ENCODE results near the gene MLXIPL.
"Not testable (repeated sequence)": the region's sequence is repeated elsewhere in the genome, so short reads cannot be mapped to it uniquely, and the experiment has no call there.

MLXIPL gene

GRCh38 chr7:73625276-73625675 is 954 bp upstream of the MLXIPL start:
- H3K27me3 Mint-ChIP-seq: peaks cover 22% of the 10 kb centered on the region
- H3K4me1 Mint-ChIP-seq (ENCODE audit: low read depth): peaks cover 7% of the 10 kb centered on the region
- no peaks in the 10 kb centered on the region for H3K36me3 Mint-ChIP-seq
- H3K4me3 Mint-ChIP-seq: no peak overlapping the region
- H3K27ac Mint-ChIP-seq: no peak overlapping the region
- H3K9me3 Mint-ChIP-seq (ENCODE audit: low read depth): no peaks in the 10 kb centered on the region

GRCh38 chr7:73624669-73625001 is 313 bp upstream of the MLXIPL start:
- Mint-ChIP-seq H3K4me3 (no peak overlapping the region), H3K27ac (no peak overlapping the region), H3K9me3 (ENCODE audit: low read depth) (no peaks in the 10 kb centered on the region), H3K36me3 (no peaks in the 10 kb centered on the region), H3K4me1 (ENCODE audit: low read depth) (peaks cover 7% of the 10 kb centered on the region), H3K27me3 (peaks cover 22% of the 10 kb centered on the region)

- Mint-ChIP-seq H3K36me3 (no peaks in the 10 kb centered on the region), H3K9me3 (ENCODE audit: low read depth) (no peaks in the 10 kb centered on the region), H3K27me3 (peaks cover 16% of the 10 kb centered on the region), H3K27ac (no peak overlapping the region), H3K4me1 (ENCODE audit: low read depth) (peaks cover 7% of the 10 kb centered on the region), H3K4me3 (peak overlapping the region; percentile 62)
Measured at GRCh38 chr7:73622909-73623797, 1.2 kb downstream of the MLXIPL start.

GRCh38 chr7:73622527-73622908 is 1.8 kb downstream of the MLXIPL start:
- Mint-ChIP-seq H3K36me3 (no peaks in the 10 kb centered on the region), H3K4me1 (ENCODE audit: low read depth) (peaks cover 7% of the 10 kb centered on the region), H3K9me3 (ENCODE audit: low read depth) (no peaks in the 10 kb centered on the region), H3K27ac (no peak overlapping the region), H3K27me3 (peaks cover 11% of the 10 kb centered on the region), H3K4me3 (peak overlapping the region; percentile 7)

GRCh38 chr7:73621168-73622063 is 2.9 kb downstream of the MLXIPL start:
- H3K27me3 Mint-ChIP-seq: peaks cover 7% of the 10 kb centered on the region

GRCh38 chr7:73619394-73619793 is 4.9 kb downstream of the MLXIPL start:
- not testable (repeated sequence) for H3K4me3 Mint-ChIP-seq; H3K27ac Mint-ChIP-seq; H3K36me3 Mint-ChIP-seq; H3K9me3 Mint-ChIP-seq (ENCODE audit: low read depth); H3K4me1 Mint-ChIP-seq (ENCODE audit: low read depth); H3K27me3 Mint-ChIP-seq

More at GRCh38 chr7:73621168-73622063, 2.9 kb downstream of the MLXIPL start:
- no peak overlapping the region for H3K27ac Mint-ChIP-seq
- H3K9me3 Mint-ChIP-seq (ENCODE audit: low read depth): no peaks in the 10 kb centered on the region
- H3K4me1 Mint-ChIP-seq (ENCODE audit: low read depth): peaks cover 7% of the 10 kb centered on the region
- no peaks in the 10 kb centered on the region for H3K36me3 Mint-ChIP-seq
- H3K4me3 Mint-ChIP-seq: no peak overlapping the region

GRCh38 chr7:73618538-73618937 is 5.8 kb downstream of the MLXIPL start:
- Mint-ChIP-seq H3K27ac (no peak overlapping the region), H3K9me3 (ENCODE audit: low read depth) (no peaks in the 10 kb centered on the region), H3K27me3 (peaks cover 4% of the 10 kb centered on the region), H3K4me3 (no peak overlapping the region), H3K36me3 (no peaks in the 10 kb centered on the region), H3K4me1 (ENCODE audit: low read depth) (peaks cover 2% of the 10 kb centered on the region)

- not testable (repeated sequence) for H3K4me3 Mint-ChIP-seq; H3K36me3 Mint-ChIP-seq; H3K27me3 Mint-ChIP-seq; H3K9me3 Mint-ChIP-seq (ENCODE audit: low read depth); H3K27ac Mint-ChIP-seq; H3K4me1 Mint-ChIP-seq (ENCODE audit: low read depth)
Measured at GRCh38 chr7:73617520-73617919, 6.8 kb downstream of the MLXIPL start.

- H3K27me3 Mint-ChIP-seq: peaks cover 9% of the 10 kb centered on the region
- H3K4me1 Mint-ChIP-seq (ENCODE audit: low read depth): no peaks in the 10 kb centered on the region
- no peak overlapping the region for H3K27ac Mint-ChIP-seq
Measured at GRCh38 chr7:73615886-73616285, 8.4 kb downstream of the MLXIPL start.

GRCh38 chr7:73614937-73615336 is 9.4 kb downstream of the MLXIPL start:
- H3K27me3 Mint-ChIP-seq: peaks cover 12% of the 10 kb centered on the region
- not testable (repeated sequence) for H3K27ac Mint-ChIP-seq; H3K9me3 Mint-ChIP-seq (ENCODE audit: low read depth); H3K4me3 Mint-ChIP-seq; H3K36me3 Mint-ChIP-seq; H3K4me1 Mint-ChIP-seq (ENCODE audit: low read depth)

More at GRCh38 chr7:73615886-73616285, 8.4 kb downstream of the MLXIPL start:
- H3K36me3 Mint-ChIP-seq: no peaks in the 10 kb centered on the region
- no peak overlapping the region for H3K4me3 Mint-ChIP-seq
- H3K9me3 Mint-ChIP-seq (ENCODE audit: low read depth): no peaks in the 10 kb centered on the region

GRCh38 chr7:73613954-73614735 is 10.2 kb downstream of the MLXIPL start:
- Mint-ChIP-seq H3K36me3 (no peaks in the 10 kb centered on the region), H3K4me1 (ENCODE audit: low read depth) (no peaks in the 10 kb centered on the region), H3K27ac (no peak overlapping the region), H3K27me3 (peaks cover 12% of the 10 kb centered on the region), H3K4me3 (no peak overlapping the region), H3K9me3 (ENCODE audit: low read depth) (no peaks in the 10 kb centered on the region)

GRCh38 chr7:73612598-73613269 is 11.6 kb downstream of the MLXIPL start:
- Mint-ChIP-seq H3K27me3 (peaks cover 12% of the 10 kb centered on the region), H3K4me3 (no peak overlapping the region), H3K36me3 (no peaks in the 10 kb centered on the region), H3K27ac (no peak overlapping the region), H3K9me3 (ENCODE audit: low read depth) (no peaks in the 10 kb centered on the region), H3K4me1 (ENCODE audit: low read depth) (no peaks in the 10 kb centered on the region)

GRCh38 chr7:73611017-73611555 is 13.2 kb downstream of the MLXIPL start:
- peaks cover 14% of the 10 kb centered on the region for H3K27me3 Mint-ChIP-seq
- no peaks in the 10 kb centered on the region for H3K36me3 Mint-ChIP-seq
- no peak overlapping the region for H3K27ac Mint-ChIP-seq
- no peaks in the 10 kb centered on the region for H3K9me3 Mint-ChIP-seq (ENCODE audit: low read depth)
- no peak overlapping the region for H3K4me3 Mint-ChIP-seq
- H3K4me1 Mint-ChIP-seq (ENCODE audit: low read depth): no peaks in the 10 kb centered on the region

- Mint-ChIP-seq H3K9me3 (ENCODE audit: low read depth) (no peaks in the 10 kb centered on the region), H3K27ac (no peak overlapping the region), H3K4me1 (ENCODE audit: low read depth) (no peaks in the 10 kb centered on the region), H3K27me3 (peaks cover 14% of the 10 kb centered on the region), H3K36me3 (no peaks in the 10 kb centered on the region), H3K4me3 (no peak overlapping the region)
Measured at GRCh38 chr7:73610105-73610504, 14.2 kb downstream of the MLXIPL start.

Data from activated naive CD8-positive, alpha-beta T cell (primary cell).